Kidney tubule cell (primary cell): ENCODE measurements around the gene DNAJC7.
"Not testable (repeated sequence)": the region's sequence is repeated elsewhere in the genome, so short reads cannot be mapped to it uniquely, and the experiment has no call there.

Experiments
- DNase-seq: peaks from one replicate; pipeline ENCODE4 v3.0.0-alpha.2; 2018; ENCODE audit warnings: low spot score

Gene DNAJC7

DNA sequence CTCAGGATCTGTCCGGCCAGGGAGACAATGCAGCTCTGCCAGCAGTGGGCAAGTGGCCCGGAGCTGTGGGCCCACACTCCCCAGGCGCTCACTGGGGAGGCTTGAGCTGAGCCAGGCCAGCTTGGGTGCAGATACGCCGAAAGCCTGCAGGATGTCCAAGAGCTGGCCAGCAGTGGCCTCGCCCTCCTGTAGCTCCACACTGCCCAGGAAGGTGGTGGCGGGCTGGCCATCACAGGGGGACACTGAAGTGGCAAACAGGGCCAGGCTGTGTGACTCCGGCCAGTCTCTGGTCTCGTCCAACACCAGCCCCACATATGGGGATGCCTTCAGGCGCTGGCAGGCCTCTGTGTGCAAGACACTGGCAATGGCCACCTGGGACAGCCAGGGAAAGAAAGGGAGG, 23.6 kb upstream of the DNAJC7 start:
- no peak for DNase-seq

DNA sequence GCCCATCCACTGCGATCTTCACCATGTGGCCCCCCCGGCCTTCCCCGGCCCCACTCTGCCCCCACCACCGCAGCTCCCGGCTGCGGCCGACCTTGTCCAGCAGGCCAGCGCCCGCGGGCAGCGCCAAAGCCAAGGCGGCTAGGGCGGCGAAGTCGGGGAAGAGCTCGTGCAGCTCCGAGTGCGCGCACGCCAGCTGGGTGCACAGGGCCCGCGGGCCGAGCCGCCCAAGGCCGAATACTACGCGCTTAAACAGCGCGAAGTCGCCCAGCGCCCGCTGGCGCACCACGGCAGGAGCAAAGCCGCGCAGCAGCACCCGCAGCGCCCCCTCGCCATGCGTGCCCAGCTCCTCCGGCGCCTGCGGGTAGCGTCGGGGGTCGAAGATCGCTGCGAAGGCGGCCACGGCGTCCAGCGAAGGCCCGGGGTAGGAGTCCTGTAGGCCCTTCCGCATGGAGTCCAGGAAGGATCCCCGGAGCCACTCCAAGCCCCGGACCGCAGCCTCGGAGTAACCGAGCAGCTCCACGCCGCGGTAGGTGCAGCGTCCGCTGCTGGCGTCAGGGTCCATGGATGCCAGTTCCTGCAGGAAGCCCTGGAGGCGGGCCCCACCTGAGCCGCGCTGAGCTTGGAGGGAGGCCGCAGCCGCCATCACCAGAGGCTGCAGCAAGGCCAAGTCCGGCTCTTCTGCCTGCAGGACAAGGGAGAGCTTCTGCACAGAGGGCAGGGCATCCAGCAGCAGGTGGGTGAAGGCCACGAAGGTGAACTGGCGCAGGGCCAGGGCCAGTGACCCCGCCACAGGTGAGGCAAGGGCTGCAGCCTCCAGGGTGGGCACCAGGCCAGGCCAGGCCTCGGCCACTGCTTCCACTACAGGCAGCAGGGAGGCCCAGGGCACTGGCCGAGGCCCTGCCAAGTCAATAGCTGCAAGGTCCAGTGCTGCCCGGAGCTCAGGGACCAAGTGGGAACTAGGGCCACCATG, 22.8 kb upstream of the DNAJC7 start:
- DNase-seq: no peak

DNA sequence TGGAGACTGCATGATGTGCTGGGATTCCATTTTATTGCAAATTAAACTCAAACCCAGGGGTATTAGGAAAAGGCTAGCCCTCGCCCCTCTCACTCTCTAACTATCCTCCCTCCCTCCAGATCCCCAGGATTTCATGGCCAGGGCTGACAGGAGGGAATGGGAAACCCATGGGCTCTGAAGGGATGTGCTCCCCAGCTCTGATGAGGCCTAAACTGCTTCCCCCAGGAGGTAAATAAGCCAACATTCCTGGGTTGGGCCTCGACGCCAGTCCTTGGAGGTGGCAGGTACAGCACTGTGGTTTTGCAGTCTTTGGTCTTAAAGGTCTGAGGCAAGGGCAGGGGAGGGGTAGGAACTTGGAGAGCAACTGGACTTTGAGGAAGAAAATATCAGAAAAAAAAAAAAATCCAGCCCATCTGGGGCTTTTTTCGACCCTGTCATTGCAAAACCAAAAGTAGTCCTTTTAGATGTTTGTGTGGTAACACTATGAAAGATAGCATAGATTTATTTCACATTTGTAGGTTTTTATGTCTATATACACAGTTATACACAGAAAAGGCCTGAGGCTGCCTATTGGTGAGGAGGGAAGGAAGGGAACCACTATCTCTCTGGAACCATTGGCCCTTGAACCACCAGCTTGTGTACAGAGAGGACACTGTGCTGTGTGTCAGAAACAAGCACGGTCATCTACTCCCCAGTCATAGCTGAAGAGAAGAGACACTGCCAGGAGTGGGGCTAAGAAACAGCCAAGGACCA, 21.2 kb upstream of the DNAJC7 start:
- no peak for DNase-seq

DNA sequence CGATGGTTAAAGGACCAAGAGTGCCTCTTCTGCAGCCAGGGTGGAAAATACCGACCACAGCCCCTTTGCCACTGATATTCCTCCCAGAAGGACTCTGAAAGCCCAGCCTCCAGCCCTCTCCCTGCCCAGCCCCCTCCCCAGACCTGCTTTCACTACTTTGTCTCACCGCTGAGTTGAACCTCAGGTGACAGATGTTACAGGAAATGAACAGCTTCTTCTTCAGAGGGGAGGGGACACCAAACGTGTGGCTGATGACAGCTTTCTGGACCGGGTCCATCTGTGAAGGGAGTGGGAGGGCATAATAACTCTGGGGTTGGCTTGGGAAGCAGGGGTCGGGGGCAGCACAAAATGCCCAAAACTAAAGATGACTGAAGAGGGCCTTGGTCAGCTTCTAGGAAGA, 16.8 kb upstream of the DNAJC7 start:
- DNase-seq: no peak

DNA sequence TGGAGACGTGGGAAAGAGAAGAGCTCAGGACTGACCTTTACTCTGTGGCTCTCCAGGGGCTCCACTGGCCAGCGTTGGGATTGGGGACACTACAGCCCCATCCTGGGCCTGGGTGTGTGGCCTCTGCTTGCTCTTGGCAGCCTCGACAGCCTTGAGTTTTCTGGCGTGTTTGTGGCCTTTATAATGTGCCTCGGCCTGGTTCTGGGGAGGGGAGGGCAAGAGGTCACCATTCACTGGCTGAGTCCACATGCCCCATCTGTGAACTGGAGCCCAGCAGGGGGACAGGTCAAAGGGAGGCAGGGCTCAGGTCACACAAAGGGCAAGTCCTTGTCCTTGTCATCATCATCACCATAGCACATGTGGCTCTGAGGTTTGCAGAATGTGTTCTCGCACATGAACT, 14.3 kb upstream of the DNAJC7 start:
- no peak for DNase-seq

DNA sequence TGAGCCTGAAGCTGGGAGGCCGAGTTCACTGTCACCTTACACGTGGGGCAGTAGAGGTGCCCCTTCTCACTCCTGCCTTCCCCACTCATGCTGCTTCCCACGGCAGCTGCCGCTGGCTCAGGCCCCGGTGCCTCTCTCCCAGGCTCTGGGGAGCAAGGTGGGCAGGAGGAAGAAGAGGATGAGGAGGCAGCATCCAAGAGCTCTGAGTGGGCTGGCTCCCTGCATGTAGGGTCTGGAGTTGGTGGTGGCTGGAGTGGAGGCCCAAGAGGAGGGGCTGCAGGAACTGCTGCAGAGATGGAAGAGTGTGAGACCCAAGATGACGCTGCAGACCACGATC, 11.5 kb upstream of the DNAJC7 start:
- DNase-seq: no peak

DNA sequence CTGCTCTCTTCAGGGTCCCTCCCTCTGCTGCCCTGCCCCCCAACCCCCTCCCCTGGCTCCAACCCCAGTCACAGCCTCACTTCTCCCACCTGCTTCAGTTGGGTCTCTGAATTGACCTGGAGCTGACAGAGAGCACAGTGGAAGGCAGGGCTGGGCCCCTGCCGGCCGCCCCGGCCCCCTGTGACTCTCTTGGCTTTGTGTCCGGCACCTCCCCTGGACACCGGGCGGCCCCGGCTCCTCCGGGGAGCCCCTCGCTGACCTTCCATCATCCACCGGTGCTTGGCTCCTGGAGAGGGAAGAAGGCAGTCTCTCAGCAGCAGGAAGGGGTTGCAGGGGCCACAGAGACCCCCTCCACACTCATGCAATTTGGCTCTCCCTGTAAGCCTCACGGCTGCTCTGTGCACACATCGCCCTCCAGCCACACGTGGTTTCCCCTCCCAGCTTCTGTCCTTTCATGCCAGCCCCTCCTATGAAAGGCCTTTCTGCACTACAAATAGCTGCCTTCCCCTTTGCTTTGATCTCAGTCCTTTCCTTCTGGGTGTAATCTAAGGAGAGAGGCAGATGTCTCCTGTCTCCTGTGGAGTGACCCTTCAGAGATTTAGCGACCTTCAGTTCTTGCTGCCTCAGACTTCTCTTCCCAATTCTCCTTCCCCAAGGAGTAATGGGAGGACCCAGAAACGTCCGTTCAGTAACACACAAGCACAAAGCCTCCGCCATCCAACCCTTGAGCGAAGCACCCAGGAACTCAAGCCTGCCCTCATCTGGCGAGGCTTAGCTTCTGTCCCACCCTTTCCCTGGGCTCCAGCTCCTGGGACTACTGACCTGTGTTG, 10.9 kb upstream of the DNAJC7 start:
- no peak for DNase-seq

DNA sequence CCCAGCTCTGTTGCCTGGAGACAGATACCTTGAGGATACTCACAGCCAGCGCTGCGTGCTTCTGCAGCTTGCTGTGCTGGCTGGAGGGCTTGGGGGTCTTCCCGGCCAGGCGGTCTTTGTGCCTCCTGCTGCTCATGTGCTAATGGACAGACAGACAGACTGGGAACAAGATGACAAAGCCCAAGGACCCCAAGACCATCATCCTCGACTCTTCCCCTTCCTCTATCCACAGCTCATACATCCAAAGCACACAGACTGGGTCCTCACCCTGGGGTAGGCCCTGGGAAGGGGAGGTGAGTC, 10.3 kb upstream of the DNAJC7 start:
- no peak for DNase-seq

DNA sequence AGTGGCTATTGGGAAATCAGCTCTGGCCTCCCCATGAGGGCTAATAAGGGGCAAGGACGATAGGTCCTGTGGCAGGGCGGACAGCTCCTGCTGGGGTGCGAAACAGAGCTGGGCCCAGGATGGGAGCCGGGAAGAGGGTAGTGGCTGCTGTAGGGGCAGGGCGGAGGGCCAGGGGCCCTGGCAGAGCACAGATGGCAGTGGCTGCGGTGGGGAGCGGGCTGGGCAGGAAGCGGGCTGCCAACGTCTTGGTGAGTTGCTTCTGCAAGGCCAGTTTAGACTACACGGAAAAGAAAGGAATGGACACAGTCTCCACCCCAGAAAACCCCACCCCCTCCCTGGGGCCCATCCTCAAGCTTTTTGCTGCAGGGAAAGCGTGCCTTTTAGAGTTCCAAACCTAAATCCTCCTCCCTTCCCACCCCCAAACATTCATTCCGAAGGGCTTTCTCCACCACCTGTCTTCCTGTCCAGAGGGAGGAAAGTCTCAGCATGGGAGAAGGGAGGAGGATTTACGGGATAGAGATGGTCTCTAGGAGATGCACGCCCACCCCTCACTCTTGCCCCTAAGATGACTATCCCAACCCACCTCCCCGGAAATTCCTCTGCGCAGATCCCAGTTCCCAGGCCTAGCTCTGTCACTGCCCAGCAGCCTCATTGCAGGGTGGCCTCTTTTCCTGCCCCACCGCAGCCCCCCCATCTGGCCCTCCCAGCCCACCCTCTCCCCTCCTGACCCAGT, 9.8 kb upstream of the DNAJC7 start:
- no peak for DNase-seq

DNA sequence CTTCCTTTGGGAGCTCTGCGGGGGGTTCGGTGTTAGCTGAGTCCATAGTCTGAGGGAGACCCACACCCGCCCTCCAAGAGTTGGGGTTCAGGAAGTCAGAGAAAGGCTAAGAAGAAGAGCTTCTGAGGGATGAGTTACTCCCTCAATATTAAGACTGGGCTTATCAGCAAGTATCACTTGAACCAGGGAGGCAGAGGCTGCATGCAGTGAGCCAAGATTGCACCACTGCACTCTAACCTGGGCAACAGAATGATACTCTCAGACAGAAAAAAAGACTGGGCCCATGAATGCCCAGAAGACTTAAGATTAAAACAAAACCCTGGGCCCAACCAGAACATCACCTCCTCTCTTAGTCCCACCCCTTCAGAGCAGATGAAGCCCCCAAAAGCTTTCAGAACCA, 8.7 kb upstream of the DNAJC7 start:
- DNase-seq: no peak

DNA sequence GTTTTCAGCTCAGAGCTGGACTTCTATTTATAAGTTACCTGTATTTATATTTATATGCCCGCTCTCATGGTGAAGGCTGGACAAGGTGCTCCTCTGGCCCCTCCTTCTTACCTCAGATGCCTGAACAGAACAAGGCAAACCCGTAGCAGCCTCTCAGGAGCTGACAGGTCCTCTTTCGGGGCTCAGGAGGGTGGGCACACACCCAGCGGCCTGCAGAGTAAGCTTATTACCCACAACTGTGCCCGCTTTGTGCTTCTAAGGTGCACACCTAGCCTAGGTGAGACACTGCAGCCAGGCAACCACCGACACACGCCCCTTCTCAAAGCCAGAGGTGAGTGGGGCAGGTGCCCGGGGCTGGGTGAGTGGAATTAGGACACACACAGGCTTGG, 7.9 kb upstream of the DNAJC7 start:
- DNase-seq: no peak

DNA sequence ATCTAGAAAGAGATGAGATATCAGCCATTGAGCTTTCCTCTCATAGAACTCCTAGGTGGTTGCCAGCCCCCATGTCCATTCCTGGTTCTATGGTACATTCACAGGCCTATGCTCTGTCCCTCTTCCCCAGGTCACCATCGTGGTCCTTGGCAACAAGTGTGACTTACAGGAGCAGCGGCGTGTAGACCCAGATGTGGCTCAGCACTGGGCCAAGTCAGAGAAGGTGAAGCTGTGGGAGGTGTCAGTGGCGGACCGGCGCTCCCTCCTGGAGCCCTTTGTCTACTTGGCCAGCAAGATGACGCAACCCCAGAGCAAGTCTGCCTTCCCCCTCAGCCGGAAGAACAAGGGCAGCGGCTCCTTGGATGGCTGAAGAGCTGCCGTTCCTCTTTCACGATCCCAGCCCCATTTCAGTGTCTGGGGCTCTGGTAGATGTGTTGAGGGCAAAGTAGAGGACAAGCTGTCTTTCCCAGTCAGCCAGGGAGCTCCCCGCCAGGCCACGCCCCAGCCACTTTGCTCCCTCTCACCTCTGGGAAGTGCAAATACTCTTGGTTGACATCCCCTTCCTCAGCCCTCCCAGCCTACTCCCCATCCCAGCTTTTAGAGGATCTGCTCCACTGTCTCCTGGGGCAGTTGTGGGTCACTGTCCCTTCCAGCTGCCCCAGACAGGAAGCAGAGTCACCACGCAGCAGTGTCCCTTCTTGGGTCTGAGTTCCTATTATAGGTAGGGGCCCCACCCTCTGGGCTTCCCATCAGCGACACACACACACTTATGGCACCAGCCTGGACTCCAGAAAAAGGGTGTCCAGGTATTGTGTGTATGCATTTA, 6.5 kb upstream of the DNAJC7 start:
- DNase-seq: no peak

DNA sequence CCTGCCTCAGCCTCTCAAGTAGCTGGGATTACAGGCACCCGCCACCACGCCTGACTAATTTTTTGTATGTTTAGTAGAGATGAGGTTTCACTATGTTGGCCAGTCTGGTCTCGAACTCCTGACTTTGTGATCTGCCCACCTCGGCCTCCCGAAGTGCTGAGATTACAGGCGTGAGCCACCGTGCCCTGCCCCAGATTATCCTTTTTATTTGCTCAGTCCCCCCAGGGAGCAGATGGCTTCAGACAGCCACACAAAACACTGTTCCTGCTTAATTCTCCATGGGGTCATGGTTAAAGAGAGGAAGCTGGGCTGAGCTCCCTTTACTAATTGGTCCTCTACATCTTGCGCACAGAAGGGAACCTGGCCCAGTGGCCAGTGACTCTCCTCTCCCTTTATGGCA, 3.6 kb upstream of the DNAJC7 start:
- not testable (repeated sequence) for DNase-seq

DNA sequence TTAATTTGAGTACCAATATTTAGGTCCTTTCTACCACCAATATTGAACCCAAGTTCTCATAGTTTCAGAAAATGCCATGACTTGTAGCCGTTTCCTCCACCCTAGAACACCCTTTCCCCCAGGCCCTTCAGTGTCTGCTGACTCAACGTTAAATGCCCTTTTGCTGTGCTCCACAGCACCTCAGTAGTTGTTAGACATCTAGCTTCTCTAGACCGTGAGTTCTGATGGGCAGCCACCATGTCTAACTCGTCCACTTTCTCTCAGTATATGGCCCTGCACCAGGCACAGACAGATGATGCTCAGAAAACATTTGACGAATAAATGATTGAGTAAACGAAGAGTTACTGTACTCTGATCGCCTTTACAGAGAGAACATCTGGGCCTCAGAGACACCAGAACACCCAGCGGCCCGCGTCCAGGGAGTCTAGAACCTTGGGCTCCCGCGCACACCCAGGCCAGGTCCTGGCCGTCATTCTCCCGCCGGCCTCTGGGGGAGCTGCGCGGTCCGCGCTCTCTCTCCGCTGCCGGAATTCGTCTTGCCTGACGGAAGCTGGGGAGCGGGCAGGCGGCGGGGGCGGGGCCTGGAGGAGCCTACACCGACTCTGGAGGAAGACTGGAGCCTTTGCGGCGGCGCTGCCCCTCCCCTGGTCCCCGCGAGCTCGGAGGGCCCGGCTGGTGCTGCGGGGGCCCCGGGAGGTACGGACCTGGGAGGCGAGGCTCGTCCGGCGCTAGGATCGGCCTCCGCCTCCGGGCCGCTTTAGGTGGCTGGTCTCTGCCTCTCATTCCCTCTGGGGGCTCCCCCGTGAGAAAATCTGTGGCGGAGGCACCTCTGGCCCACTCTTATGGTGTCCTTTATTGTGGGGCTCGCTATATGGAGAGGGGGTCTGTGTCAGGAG, 2.5 kb upstream of the DNAJC7 start, which contains the start of gene NKIRAS2:
TSS of gene NKIRAS2 (plus strand) at position 582 of the 896 bp plus-strand sequence. CDS start 1,488 bp downstream, outside the sequence.
- DNase-seq: peak; percentile 90

DNA sequence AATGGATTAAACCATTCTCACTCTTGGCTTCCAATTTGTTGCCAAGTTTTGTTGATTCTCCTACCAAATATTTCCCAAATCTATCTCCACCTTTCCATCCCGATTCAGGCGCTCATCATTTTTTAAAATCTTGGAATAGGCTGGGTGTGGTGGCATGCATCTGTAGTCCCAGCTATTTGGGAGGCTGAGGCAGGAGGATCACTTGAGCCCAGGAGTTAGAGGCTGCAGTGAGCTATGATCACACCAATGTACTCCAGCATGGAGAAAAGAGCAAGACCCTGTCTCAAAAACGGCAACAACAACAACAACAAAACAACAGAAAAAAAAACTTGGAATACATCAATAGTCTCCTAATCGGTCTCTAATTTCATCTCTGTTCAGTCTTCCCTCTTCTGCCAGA, 1.7 kb upstream of the DNAJC7 start:
- no peak for DNase-seq

DNA sequence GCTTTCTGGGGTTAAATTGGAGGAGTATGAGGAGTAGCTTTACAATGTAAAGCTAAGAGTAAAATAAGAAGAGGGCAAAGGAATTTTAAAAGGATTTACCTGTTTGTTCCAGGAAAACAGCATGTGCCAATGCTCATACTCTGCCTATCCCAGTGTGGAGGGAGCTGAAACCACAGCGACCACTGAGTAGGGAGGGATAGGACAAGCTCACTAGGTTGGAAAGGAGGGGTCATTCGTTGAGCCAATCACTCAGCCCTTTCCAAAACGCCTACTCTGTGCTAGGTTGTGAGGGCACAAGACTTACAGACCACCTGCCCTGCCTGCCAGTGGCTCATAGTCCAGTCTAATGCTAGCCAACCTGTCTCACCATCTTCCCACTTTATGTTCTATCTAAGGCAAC, 1.1 kb upstream of the DNAJC7 start:
- DNase-seq: no peak

DNA sequence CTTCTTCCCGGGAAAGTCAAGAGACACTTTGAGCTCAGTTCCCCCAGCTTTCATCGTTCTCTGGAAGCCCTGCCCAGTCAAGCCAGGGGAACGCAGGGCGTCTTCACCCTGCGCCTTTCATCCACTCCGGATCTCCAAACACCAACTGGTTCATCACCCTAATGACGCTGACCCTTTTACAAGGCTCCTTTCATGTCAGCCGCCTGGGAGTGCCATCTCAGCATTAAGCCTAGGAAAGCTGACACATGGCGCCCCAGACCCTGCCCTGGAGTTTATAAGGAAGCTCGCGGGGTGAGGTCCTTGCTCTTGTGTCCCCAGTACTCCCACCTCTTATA, 594 bp upstream of the DNAJC7 start:
- no peak for DNase-seq

DNA sequence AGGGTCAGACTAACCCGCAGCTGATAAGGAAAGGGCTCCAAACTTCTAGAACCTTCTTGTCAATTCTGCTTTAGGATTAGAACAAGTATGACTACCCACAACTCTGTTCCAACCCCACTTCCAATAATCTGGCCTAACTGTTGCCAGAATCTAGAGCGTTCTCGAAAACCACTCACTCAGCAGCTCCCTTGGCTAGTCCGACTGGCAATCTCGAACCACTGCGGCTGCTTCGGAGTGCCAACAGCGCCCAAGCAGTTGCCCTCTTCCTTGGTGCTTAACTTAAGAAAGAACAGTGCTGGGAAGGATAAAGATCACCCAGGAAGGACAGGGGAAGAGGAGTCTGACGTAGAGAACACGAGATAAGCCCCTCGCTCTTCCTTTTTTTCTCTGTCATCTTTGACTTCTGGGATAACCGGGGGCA, 818 bp downstream of the DNAJC7 start:
- DNase-seq: peak; percentile 25

DNA sequence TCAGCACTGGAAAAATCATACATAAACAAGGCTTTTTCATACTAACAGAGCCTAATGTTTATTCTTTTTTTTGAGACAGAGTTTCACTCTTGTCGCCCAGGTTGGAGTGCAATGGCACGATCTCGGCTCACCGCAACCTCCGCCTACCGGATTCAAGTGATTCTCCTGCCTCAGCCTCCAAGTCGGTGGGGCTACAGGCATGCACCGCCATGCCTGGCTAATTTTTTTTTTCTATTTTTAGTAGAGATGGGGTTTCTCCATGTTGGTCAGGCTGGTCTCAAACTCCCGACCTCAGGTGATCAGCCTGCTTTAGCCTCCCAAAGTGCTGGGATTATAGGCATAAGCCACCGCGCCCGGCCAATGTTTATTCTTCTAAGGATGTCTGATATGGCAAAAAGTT, 3.5 kb downstream of the DNAJC7 start:
- DNase-seq: not testable (repeated sequence)

DNA sequence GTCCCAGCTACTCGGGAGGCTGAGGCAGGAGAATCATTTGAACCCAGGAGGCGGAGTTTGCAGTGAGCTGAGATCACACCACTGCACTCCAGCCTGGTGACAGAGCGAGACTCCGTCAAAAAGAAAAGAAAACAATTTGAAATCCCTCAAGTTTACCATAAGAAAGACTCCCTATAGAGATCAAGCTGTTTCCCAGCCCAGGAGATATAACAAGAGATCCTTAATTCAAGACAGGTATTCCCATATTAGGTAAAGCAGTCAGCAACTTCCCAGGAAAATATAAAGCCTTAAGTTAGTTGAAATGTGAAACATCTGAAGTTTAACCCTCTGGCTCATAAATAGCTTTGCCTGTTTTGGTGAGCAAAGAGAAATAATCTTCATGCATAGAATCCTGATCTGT, 4.9 kb downstream of the DNAJC7 start:
- DNase-seq: not testable (repeated sequence)
